ENCODE data around the gene XYLB.
"Not testable (repeated sequence)": the region's sequence is repeated elsewhere in the genome, so short reads cannot be mapped to it uniquely, and the experiment has no call there.

- TF ChIP-seq, protein P1, sequence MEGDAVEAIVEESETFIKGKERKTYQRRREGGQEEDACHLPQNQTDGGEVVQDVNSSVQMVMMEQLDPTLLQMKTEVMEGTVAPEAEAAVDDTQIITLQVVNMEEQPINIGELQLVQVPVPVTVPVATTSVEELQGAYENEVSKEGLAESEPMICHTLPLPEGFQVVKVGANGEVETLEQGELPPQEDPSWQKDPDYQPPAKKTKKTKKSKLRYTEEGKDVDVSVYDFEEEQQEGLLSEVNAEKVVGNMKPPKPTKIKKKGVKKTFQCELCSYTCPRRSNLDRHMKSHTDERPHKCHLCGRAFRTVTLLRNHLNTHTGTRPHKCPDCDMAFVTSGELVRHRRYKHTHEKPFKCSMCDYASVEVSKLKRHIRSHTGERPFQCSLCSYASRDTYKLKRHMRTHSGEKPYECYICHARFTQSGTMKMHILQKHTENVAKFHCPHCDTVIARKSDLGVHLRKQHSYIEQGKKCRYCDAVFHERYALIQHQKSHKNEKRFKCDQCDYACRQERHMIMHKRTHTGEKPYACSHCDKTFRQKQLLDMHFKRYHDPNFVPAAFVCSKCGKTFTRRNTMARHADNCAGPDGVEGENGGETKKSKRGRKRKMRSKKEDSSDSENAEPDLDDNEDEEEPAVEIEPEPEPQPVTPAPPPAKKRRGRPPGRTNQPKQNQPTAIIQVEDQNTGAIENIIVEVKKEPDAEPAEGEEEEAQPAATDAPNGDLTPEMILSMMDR (conservative IDR thresholded peaks at IDR 0.05 in 1 of 2, IDR thresholded peaks at IDR 0.05 in 1 of 2; ENCODE audit: extremely low read depth in 1 of 2, insufficient read depth in 1 of 2, low read depth in 1 of 2, low read length in 2 of 2): not testable (repeated sequence)
- TF ChIP-seq EZH2 (IDR thresholded peaks at IDR 0.05; ENCODE audit: borderline replicate concordance, low read length): not testable (repeated sequence)
Measured at GRCh38 chr3:38433661-38434060, 87.1 kb downstream of the XYLB start.
